Measurements from ENCODE around the gene RGS3. TPM values are rescaled to one million over a fixed set of nuclear protein-coding genes. Genes with fewer than 3 reads are reported as not detected.
A peak's percentile ranks its signal among the peaks of the same experiment; 100 is the strongest.

The RGS3 gene
- total RNA-seq, 1 experiment from 2014 or later: 35.8 TPM

GRCh38 chr9:113641100-113641885 is 177.8 kb downstream of the RGS3 start:
- DNase-seq: peak; percentile 49 to 92
- H3K4me3 ChIP-seq: no peak overlapping the region
- H3K27ac ChIP-seq: peak overlapping the region; percentile 48

GRCh38 chr9:113644321-113644720 is 180.8 kb downstream of the RGS3 start:
- Histone ChIP-seq H3K27ac (no peak overlapping the region), H3K27me3 (no peaks in the 10 kb centered on the region), H3K4me1 (peaks cover 27% of the 10 kb centered on the region), H3K9me3 (replicated peaks) (0 out of 2 replicates have a peak, but pooled peaks cover 7% of the 10 kb centered on the region), H3K4me3 (no peak overlapping the region), H3K36me3 (no peaks in the 10 kb centered on the region)
- DNase-seq: no peak

More at GRCh38 chr9:113641100-113641885, 177.8 kb downstream of the RGS3 start:
- Histone ChIP-seq H3K27me3 (no peaks in the 10 kb centered on the region), H3K9me3 (replicated peaks) (0 out of 2 replicates have a peak, but pooled peaks cover 7% of the 10 kb centered on the region), H3K36me3 (no peaks in the 10 kb centered on the region), H3K4me1 (peaks cover 30% of the 10 kb centered on the region)

- no peak for DNase-seq
- H3K27ac ChIP-seq: no peak overlapping the region
- peaks cover 32% of the 10 kb centered on the region for H3K4me1 ChIP-seq
- no peaks in the 10 kb centered on the region for H3K27me3 ChIP-seq
- H3K36me3 ChIP-seq: no peaks in the 10 kb centered on the region
- no peak overlapping the region for H3K4me3 ChIP-seq
- 0 out of 2 replicates have a peak, but pooled peaks cover 7% of the 10 kb centered on the region for H3K9me3 ChIP-seq (replicated peaks)
These were observed 181.9 kb downstream of the RGS3 start for GRCh38 chr9:113645227-113645977.

- Histone ChIP-seq H3K27ac (no peak overlapping the region), H3K36me3 (no peaks in the 10 kb centered on the region), H3K4me1 (peaks cover 30% of the 10 kb centered on the region), H3K4me3 (no peak overlapping the region), H3K27me3 (no peaks in the 10 kb centered on the region), H3K9me3 (replicated peaks) (0 out of 2 replicates have a peak, but pooled peaks cover 7% of the 10 kb centered on the region)
- DNase-seq: no peak
These were observed 182.4 kb downstream of the RGS3 start for GRCh38 chr9:113645978-113646253.

- DNase-seq: no peak
- H3K27me3 ChIP-seq: no peaks in the 10 kb centered on the region
- H3K27ac ChIP-seq: no peak overlapping the region
- H3K36me3 ChIP-seq: no peaks in the 10 kb centered on the region
- no peak overlapping the region for H3K4me3 ChIP-seq
- peaks cover 27% of the 10 kb centered on the region for H3K4me1 ChIP-seq
- H3K9me3 ChIP-seq (replicated peaks): 0 out of 2 replicates have a peak, but pooled peaks cover 7% of the 10 kb centered on the region
These were observed 183.0 kb downstream of the RGS3 start for GRCh38 chr9:113646491-113646890.

Other genes with a start within 250 kb of the RGS3 start
- 22.2 and 26.3 TPM in 2 replicates for gene FKBP15, start 242.4 kb upstream of the RGS3 start, total RNA-seq (2014; rRNA removed; shearing (Covaris generic))
- 28.3 and 28.5 TPM in 2 replicates for gene SLC31A1, start 242.2 kb upstream of the RGS3 start, total RNA-seq (2014; rRNA removed; shearing (Covaris generic))
- 76.2 and 82.6 TPM in 2 replicates for gene CDC26, start 188.2 kb upstream of the RGS3 start, total RNA-seq (2014; rRNA removed; shearing (Covaris generic))
- 74.3 and 74.4 TPM in 2 replicates for gene PRPF4, start 188.1 kb upstream of the RGS3 start, total RNA-seq (2014; rRNA removed; shearing (Covaris generic))
- gene RNF183, start 160.4 kb upstream of the RGS3 start, total RNA-seq (2014; rRNA removed; shearing (Covaris generic)): 0.05 TPM in 1 of 2 replicates, not detected in the other
- gene WDR31, start 123.5 kb upstream of the RGS3 start, total RNA-seq (2014; rRNA removed; shearing (Covaris generic)): 0.77 and 0.79 TPM in 2 replicates
- 0.10 and 0.15 TPM in 2 replicates for gene BSPRY, start 114.2 kb upstream of the RGS3 start, total RNA-seq (2014; rRNA removed; shearing (Covaris generic))
- gene HDHD3, start 86.7 kb upstream of the RGS3 start, total RNA-seq (2014; rRNA removed; shearing (Covaris generic)): 3.8 and 4.6 TPM in 2 replicates
- 9.0 and 13.3 TPM in 2 replicates for gene ALAD, start 62.4 kb upstream of the RGS3 start, total RNA-seq (2014; rRNA removed; shearing (Covaris generic))
- 152 and 157 TPM in 2 replicates for gene POLE3, start 53.1 kb upstream of the RGS3 start, total RNA-seq (2014; rRNA removed; shearing (Covaris generic))
- 0.69 and 0.96 TPM in 2 replicates for gene C9orf43, start 53.0 kb upstream of the RGS3 start, total RNA-seq (2014; rRNA removed; shearing (Covaris generic))

Data from SJCRH30 (cell line).